ENCODE results near the gene SLC16A12. TPM values are rescaled to one million over a fixed set of nuclear protein-coding genes. Genes with fewer than 3 reads are reported as not detected.
"Not testable (repeated sequence)": the region's sequence is repeated elsewhere in the genome, so short reads cannot be mapped to it uniquely, and the experiment has no call there.

SLC16A12 gene
- total RNA-seq, 1 experiment from 2014 or later: 10.9 TPM

DNA sequence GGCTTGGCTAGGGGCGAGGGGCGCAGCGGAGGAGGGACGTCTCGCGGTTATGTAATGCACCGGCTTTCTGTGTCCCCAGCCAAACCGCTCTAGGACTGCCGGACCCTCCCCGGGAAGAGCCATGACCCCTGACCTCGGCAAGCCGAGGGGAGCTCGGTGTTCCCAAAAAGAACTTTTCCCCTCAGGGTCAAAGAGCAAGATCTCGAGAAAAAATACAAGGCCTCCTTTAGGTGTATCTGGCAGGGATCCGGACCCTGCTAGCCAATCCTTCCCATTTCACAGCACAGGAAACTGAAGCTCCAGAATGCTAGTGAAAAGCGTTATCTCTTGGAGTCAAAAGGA lies 590 bp upstream of the SLC16A12 start:
- peaks cover 21% of the 10 kb centered on the region for H3K27me3 Mint-ChIP-seq (ENCODE audit: low read depth)
- H3K36me3 Mint-ChIP-seq: no peaks in the 10 kb centered on the region; the same call in 1 of the 2 replicates
- peak; percentile 0; the same call in 1 of the 2 replicates for ATAC-seq
- POLR2A ChIA-PET: interaction anchor here (1.3 to 2.1 kb wide), 2 partner anchors 23 to 108 kb away, joined by 3 to 10 read pairs; no protein-coding TSS in a partner anchor
- no peaks in the 10 kb centered on the region for H3K9me3 Mint-ChIP-seq
- no peak for DNase-seq (ENCODE audit: low spot score)
- H3K27ac Mint-ChIP-seq: peak overlapping the region; percentile 78
- CTCF ChIA-PET: interaction anchor here (0.7 to 3.6 kb wide), 7 partner anchors 19 to 167 kb away, joined by 3 to 16 read pairs (median 4); no protein-coding TSS in a partner anchor
- peak overlapping the region; percentile 71 for H3K4me3 Mint-ChIP-seq
- H3K4me1 Mint-ChIP-seq: peaks cover 52% of the 10 kb centered on the region
- TF ChIP-seq, protein P1, sequence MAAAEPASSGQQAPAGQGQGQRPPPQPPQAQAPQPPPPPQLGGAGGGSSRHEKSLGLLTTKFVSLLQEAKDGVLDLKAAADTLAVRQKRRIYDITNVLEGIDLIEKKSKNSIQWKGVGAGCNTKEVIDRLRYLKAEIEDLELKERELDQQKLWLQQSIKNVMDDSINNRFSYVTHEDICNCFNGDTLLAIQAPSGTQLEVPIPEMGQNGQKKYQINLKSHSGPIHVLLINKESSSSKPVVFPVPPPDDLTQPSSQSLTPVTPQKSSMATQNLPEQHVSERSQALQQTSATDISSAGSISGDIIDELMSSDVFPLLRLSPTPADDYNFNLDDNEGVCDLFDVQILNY (CRISPR knock-in tag; IDR thresholded peaks at IDR 0.05): 0 out of 2 replicates have a peak, but pooled peaks have one; percentile 37
- no peak for TF ChIP-seq ETV6 (CRISPR knock-in tag; IDR thresholded peaks at IDR 0.05)

DNA sequence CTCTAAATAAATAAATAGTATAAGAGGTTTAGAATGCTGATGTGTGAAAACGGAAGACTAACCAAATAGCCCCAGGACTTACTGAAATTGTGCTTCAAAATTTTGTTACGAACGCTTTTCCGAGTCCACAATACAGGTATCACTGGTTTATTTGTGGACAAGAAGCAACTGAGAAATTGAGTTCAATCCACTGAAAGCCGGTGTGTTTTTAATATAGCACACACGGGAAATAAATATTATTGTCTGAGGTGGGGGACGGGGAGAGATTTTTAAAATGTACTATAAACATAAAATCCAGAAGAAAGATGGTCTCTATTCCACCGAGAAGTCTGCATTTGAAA lies 598 bp downstream of the SLC16A12 start:
- no peak for TF ChIP-seq ATF1 (CRISPR knock-in tag; IDR thresholded peaks at IDR 0.05)
- TF ChIP-seq ZBTB21 (CRISPR knock-in tag; IDR thresholded peaks at IDR 0.05; ENCODE audit: borderline replicate concordance): no peak
- no peak for TF ChIP-seq ZNF232 (CRISPR knock-in tag; IDR thresholded peaks at IDR 0.05)
- no peak for TF ChIP-seq PRRX2 (CRISPR knock-in tag; IDR thresholded peaks at IDR 0.05)
- TF ChIP-seq CREB1 (CRISPR knock-in tag; IDR thresholded peaks at IDR 0.05): no peak
- TF ChIP-seq, protein P2, sequence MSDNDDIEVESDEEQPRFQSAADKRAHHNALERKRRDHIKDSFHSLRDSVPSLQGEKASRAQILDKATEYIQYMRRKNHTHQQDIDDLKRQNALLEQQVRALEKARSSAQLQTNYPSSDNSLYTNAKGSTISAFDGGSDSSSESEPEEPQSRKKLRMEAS (CRISPR knock-in tag; IDR thresholded peaks at IDR 0.05): no peak
- TF ChIP-seq, protein P3, sequence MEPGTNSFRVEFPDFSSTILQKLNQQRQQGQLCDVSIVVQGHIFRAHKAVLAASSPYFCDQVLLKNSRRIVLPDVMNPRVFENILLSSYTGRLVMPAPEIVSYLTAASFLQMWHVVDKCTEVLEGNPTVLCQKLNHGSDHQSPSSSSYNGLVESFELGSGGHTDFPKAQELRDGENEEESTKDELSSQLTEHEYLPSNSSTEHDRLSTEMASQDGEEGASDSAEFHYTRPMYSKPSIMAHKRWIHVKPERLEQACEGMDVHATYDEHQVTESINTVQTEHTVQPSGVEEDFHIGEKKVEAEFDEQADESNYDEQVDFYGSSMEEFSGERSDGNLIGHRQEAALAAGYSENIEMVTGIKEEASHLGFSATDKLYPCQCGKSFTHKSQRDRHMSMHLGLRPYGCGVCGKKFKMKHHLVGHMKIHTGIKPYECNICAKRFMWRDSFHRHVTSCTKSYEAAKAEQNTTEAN (CRISPR knock-in tag; IDR thresholded peaks at IDR 0.05): no peak
- ChIA-PET CTCF (interaction anchor here (0.6 to 3.6 kb wide), 17 partner anchors 9 to 806 kb away, joined by 3 to 16 read pairs (median 4); partner anchors contain the start of genes IFIT2 and KIF20B), POLR2A (interaction anchor here (0.6 to 2.1 kb wide), 5 partner anchors 24 to 1405 kb away, joined by 3 to 10 read pairs (median 3); no protein-coding TSS in a partner anchor)
- DNase-seq (ENCODE audit: low spot score): no peak
- H3K4me1 Mint-ChIP-seq: peaks cover 53% of the 10 kb centered on the region
- no peak for ATAC-seq
- H3K36me3 Mint-ChIP-seq: peaks cover 6% of the 10 kb centered on the region; the same call in 1 of the 2 replicates
- peak overlapping the region; percentile 26; the same call in 1 of the 2 replicates for H3K27ac Mint-ChIP-seq
- H3K4me3 Mint-ChIP-seq: peak overlapping the region; percentile 67
- H3K9me3 Mint-ChIP-seq: no peaks in the 10 kb centered on the region
- peaks cover 21% of the 10 kb centered on the region for H3K27me3 Mint-ChIP-seq (ENCODE audit: low read depth)

DNA sequence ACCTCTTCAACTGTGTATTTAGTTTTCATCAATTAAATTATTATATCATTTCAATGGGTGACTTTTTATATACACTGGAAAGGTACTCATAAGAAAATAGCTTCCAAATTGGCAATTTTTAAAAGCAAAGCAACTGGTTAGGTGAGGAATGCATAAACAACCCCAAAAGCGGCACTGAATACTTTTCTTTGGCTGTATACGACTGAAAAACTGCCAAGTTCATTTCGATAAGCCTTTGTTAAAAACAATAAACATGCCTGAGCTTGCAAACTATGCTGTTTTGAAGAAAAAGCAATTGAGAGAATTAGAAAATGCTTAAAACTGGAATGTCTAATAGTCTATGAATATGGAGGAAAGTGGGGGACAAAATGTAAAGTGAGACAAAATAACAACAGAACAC lies 2.9 kb downstream of the SLC16A12 start:
- Mint-ChIP-seq H3K36me3 (peaks cover 7% of the 10 kb centered on the region; the same call in 1 of the 2 replicates), H3K4me1 (peaks cover 46% of the 10 kb centered on the region), H3K27ac (no peak overlapping the region), H3K27me3 (ENCODE audit: low read depth) (peaks cover 21% of the 10 kb centered on the region), H3K9me3 (no peaks in the 10 kb centered on the region), H3K4me3 (0 out of 2 replicates have a peak overlapping the region, but pooled peaks have one; percentile 50)
- ChIA-PET POLR2A (interaction anchor here (0.7 kb wide), 1 partner anchor 210 kb away, joined by 3 read pairs; no protein-coding TSS in a partner anchor), CTCF (no interaction called here)
- ATAC-seq: no peak
- no peak for DNase-seq (ENCODE audit: low spot score)
- TF ChIP-seq, protein P2 (CRISPR knock-in tag; IDR thresholded peaks at IDR 0.05): no peak

DNA sequence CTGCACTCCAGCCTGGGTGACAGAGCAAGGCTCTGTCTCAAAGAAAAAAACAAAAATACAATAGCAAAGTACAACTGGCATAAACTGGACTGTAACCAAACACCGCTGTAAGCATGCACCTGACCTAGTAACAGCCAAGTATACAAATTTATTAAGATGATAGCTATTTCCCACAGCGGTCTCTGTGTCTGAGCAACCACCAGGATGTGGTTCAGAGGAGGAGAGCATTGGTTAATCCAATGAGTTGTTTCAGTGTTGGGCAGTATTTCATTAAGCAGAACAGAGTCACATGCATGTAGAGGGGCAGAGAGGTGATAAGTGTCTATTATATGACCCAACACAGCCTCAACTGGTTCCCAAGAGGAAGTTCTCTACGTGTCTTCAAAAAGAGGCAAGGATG lies 4.0 kb downstream of the SLC16A12 start:
- Mint-ChIP-seq H3K9me3 (no peaks in the 10 kb centered on the region), H3K36me3 (peaks cover 7% of the 10 kb centered on the region; the same call in 1 of the 2 replicates), H3K27me3 (ENCODE audit: low read depth) (peaks cover 17% of the 10 kb centered on the region), H3K4me3 (no peak overlapping the region), H3K4me1 (peaks cover 37% of the 10 kb centered on the region), H3K27ac (no peak overlapping the region)
- TF ChIP-seq EMX1 (CRISPR knock-in tag; IDR thresholded peaks at IDR 0.05) (no peak), ZNF396 (CRISPR knock-in tag; IDR thresholded peaks at IDR 0.05; ENCODE audit: borderline replicate concordance) (no peak), ZBTB21 (CRISPR knock-in tag; IDR thresholded peaks at IDR 0.05; ENCODE audit: borderline replicate concordance) (no peak), TEAD4 (CRISPR knock-in tag; IDR thresholded peaks at IDR 0.05) (no peak), ZNF317 (CRISPR knock-in tag; IDR thresholded peaks at IDR 0.05; ENCODE audit: borderline replicate concordance, low read depth) (no peak), SOX15 (CRISPR knock-in tag; IDR thresholded peaks at IDR 0.05) (no peak), ZNF232 (CRISPR knock-in tag; IDR thresholded peaks at IDR 0.05) (no peak), JAZF1 (CRISPR knock-in tag; IDR thresholded peaks at IDR 0.05) (no peak), MYBL2 (CRISPR knock-in tag; IDR thresholded peaks at IDR 0.05) (no peak)
- TF ChIP-seq, protein P4, sequence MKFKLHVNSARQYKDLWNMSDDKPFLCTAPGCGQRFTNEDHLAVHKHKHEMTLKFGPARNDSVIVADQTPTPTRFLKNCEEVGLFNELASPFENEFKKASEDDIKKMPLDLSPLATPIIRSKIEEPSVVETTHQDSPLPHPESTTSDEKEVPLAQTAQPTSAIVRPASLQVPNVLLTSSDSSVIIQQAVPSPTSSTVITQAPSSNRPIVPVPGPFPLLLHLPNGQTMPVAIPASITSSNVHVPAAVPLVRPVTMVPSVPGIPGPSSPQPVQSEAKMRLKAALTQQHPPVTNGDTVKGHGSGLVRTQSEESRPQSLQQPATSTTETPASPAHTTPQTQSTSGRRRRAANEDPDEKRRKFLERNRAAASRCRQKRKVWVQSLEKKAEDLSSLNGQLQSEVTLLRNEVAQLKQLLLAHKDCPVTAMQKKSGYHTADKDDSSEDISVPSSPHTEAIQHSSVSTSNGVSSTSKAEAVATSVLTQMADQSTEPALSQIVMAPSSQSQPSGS (CRISPR knock-in tag; IDR thresholded peaks at IDR 0.05; ENCODE audit: borderline replicate concordance, low read depth): no peak
- TF ChIP-seq, protein P3 (CRISPR knock-in tag; IDR thresholded peaks at IDR 0.05): no peak
- no peak for ATAC-seq
- ChIA-PET POLR2A (no interaction called here), CTCF (no interaction called here)
- no peak for DNase-seq (ENCODE audit: low spot score)

DNA sequence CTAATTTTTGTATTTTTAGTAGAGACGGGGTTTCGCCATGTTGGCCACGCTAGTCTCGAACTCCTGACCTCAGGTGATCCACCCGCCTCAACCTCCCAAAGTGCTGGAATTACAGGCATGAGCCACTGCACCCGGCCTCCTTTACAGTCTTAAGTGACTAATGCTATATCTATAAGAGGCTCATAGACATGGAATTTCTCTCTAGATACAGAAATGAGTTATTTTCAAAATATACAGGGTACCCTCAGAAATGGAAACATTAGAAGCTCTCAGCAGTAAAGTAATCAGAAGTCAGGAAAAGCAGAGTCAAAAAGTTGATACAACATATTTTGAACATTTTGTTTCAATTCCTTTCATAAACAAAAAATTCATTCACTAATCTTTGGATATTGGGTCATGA lies 5.7 kb downstream of the SLC16A12 start:
- DNase-seq (ENCODE audit: low spot score); POLR2A ChIA-PET; H3K9me3 Mint-ChIP-seq; H3K36me3 Mint-ChIP-seq; H3K4me3 Mint-ChIP-seq; H3K27ac Mint-ChIP-seq; H3K27me3 Mint-ChIP-seq (ENCODE audit: low read depth); ATAC-seq: not testable (repeated sequence)
- H3K4me1 Mint-ChIP-seq: peaks cover 40% of the 10 kb centered on the region
- CTCF ChIA-PET: interaction anchor here (0.7 kb wide), 1 partner anchor 63 kb away, joined by 3 read pairs; no protein-coding TSS in a partner anchor
